HepG2 (cell line): Measurements from ENCODE around the gene WDR70.

Experiments used
- EZH2 ChIP-seq: conservative IDR thresholded peaks from 2 replicates; pipeline ENCODE4 v1.6.1; 2012; ENCODE audit warnings: mild to moderate bottlenecking, low read depth, low read length, moderate library complexity
- POLR2A ChIP-seq, 2 experiments: IDR thresholded peaks; 2 replicates each; pipeline ENCODE4 v1.6.1; 2011; ENCODE audit warnings: low read depth in 2 of 2, low read length in 2 of 2, mild to moderate bottlenecking in 1 of 2, moderate library complexity in 1 of 2; ENCODE audit not compliant: insufficient read depth in 1 of 2
- RNF2 ChIP-seq: fragments of 450-650 bp; conservative IDR thresholded peaks from 2 replicates; pipeline ENCODE4 v1.6.1; 2016; ENCODE audit warnings: low read depth
- SP1 ChIP-seq, 2 experiments: fragments of 450-650 bp in 1 of 2; sonication (generic) in 1 of 2; formaldehyde crosslinking in 1 of 2; IDR thresholded peaks; 2 replicates each; pipeline versions ENCODE4 v1.4.0 to v1.6.1; 2016 to 2020; ENCODE audit warnings: missing genetic modification reagents in 1 of 2
- ZNF12 ChIP-seq: sonication (generic); formaldehyde crosslinking; IDR thresholded peaks from 2 replicates; pipeline ENCODE4 v1.5.0; 2020; ENCODE audit warnings: missing genetic modification reagents
- ZNF543 ChIP-seq: sonication (generic); formaldehyde crosslinking; IDR thresholded peaks from 2 replicates; pipeline ENCODE4 v1.4.0; 2020; ENCODE audit warnings: mild to moderate bottlenecking, missing genetic modification reagents
- ZNF790 ChIP-seq: sonication (generic); formaldehyde crosslinking; IDR thresholded peaks from 2 replicates; pipeline ENCODE4 v1.8.0; 2022; ENCODE audit warnings: missing genetic modification reagents, mild to moderate bottlenecking, borderline replicate concordance
- TF ChIP-seq, protein P1 (sequence below): sonication (generic); formaldehyde crosslinking; IDR thresholded peaks from 2 replicates; pipeline ENCODE4 v1.5.0; 2020; ENCODE audit warnings: mild to moderate bottlenecking, missing genetic modification reagents, moderate library complexity
- TF ChIP-seq, protein P2 (sequence below): sonication (generic); formaldehyde crosslinking; conservative IDR thresholded peaks from 2 replicates; pipeline ENCODE4 v1.5.0; 2020; ENCODE audit warnings: missing genetic modification reagents
- TF ChIP-seq, protein P3 (sequence below): sonication (generic); formaldehyde crosslinking; IDR thresholded peaks from 2 replicates; pipeline ENCODE4 v1.8.0; 2022; ENCODE audit warnings: missing genetic modification reagents, mild to moderate bottlenecking, inconsistent platforms, borderline replicate concordance
- TF ChIP-seq, protein P4 (sequence below): sonication (generic); formaldehyde crosslinking; IDR thresholded peaks from 2 replicates; pipeline ENCODE4 v1.4.0; 2020; ENCODE audit warnings: missing genetic modification reagents

DNA sequence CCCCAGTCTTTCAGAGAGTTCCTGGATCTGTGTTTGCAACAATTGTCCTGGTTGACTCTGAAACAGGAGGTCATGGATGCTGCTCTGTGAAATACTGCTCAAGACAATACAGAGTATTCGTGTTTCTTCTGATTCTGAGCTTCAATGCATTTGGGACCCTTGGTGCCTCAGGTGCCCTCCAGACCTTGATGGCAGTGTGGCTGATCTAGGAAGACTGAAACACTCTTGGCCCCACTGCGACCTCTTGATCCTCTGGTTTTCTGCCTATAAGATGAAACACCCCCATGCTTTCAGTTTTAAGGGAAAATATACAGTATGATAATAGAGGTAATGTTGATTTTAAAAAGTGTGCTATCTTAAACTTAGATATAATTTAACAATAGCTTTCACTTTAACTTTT lies 393.1 kb downstream of the WDR70 start:
- TF ChIP-seq, protein P1, sequence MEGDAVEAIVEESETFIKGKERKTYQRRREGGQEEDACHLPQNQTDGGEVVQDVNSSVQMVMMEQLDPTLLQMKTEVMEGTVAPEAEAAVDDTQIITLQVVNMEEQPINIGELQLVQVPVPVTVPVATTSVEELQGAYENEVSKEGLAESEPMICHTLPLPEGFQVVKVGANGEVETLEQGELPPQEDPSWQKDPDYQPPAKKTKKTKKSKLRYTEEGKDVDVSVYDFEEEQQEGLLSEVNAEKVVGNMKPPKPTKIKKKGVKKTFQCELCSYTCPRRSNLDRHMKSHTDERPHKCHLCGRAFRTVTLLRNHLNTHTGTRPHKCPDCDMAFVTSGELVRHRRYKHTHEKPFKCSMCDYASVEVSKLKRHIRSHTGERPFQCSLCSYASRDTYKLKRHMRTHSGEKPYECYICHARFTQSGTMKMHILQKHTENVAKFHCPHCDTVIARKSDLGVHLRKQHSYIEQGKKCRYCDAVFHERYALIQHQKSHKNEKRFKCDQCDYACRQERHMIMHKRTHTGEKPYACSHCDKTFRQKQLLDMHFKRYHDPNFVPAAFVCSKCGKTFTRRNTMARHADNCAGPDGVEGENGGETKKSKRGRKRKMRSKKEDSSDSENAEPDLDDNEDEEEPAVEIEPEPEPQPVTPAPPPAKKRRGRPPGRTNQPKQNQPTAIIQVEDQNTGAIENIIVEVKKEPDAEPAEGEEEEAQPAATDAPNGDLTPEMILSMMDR: no peak
- TF ChIP-seq, protein P2, sequence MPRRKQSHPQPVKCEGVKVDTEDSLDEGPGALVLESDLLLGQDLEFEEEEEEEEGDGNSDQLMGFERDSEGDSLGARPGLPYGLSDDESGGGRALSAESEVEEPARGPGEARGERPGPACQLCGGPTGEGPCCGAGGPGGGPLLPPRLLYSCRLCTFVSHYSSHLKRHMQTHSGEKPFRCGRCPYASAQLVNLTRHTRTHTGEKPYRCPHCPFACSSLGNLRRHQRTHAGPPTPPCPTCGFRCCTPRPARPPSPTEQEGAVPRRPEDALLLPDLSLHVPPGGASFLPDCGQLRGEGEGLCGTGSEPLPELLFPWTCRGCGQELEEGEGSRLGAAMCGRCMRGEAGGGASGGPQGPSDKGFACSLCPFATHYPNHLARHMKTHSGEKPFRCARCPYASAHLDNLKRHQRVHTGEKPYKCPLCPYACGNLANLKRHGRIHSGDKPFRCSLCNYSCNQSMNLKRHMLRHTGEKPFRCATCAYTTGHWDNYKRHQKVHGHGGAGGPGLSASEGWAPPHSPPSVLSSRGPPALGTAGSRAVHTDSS: no peak
- TF ChIP-seq SP1 (IDR thresholded peaks at IDR 0.05) (no peak), SP1 (CRISPR knock-in tag; IDR thresholded peaks at IDR 0.05) (no peak), ZNF543 (CRISPR knock-in tag) (no peak), RNF2 (no peak), POLR2A (IDR thresholded peaks at IDR 0.05; ENCODE audit: insufficient read depth in 1 of 2, low read depth in 2 of 2, low read length in 2 of 2) (no peak), ZNF12 (CRISPR knock-in tag) (no peak), ZNF790 (CRISPR knock-in tag) (no peak), EZH2 (no peak)
- TF ChIP-seq, protein P3, sequence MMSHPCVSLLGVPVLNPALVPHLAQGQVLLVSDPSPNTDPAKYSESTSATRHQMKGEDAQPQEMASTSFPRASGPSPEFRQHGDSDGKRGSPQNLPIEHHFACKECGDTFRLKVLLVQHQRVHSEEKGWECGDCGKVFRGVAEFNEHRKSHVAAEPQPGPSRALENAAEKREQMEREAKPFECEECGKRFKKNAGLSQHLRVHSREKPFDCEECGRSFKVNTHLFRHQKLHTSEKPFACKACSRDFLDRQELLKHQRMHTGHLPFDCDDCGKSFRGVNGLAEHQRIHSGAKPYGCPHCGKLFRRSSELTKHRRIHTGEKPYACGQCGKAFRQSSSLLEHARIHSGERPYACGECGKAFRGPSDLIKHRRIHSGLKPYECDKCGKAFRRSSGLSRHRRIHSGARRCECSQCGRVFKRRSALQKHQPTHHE (CRISPR knock-in tag): no peak
- TF ChIP-seq, protein P4, sequence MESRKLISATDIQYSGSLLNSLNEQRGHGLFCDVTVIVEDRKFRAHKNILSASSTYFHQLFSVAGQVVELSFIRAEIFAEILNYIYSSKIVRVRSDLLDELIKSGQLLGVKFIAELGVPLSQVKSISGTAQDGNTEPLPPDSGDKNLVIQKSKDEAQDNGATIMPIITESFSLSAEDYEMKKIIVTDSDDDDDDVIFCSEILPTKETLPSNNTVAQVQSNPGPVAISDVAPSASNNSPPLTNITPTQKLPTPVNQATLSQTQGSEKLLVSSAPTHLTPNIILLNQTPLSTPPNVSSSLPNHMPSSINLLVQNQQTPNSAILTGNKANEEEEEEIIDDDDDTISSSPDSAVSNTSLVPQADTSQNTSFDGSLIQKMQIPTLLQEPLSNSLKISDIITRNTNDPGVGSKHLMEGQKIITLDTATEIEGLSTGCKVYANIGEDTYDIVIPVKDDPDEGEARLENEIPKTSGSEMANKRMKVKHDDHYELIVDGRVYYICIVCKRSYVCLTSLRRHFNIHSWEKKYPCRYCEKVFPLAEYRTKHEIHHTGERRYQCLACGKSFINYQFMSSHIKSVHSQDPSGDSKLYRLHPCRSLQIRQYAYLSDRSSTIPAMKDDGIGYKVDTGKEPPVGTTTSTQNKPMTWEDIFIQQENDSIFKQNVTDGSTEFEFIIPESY: no peak
